ENCODE measurements around the gene IQCE. TPM values are rescaled to one million over a fixed set of nuclear protein-coding genes. Genes with fewer than 3 reads are reported as not detected.
A peak's percentile ranks its signal among the peaks of the same experiment; 100 is the strongest.

The IQCE gene
- total and polyA plus RNA-seq, 11 donors = 5.0 to 14.1 (median 10.3) TPM

- Histone ChIP-seq H3K27me3 (no peaks in the 10 kb centered on the region), H3K27ac (peak overlapping the region in 11 of 12 donors; percentile 64 to 95 (median 84)), H3K9me3 (no peaks in the 10 kb centered on the region), H3K4me3 (peak overlapping the region; percentile 70 to 98 (median 90)), H3K36me3 (peaks cover 0 to 6% (median 0%) of the 10 kb centered on the region in 9 donors), H3K4me1 (peaks cover 3 to 76% (median 63%) of the 10 kb centered on the region in 12 donors)
- TF ChIP-seq POLR2A (IDR thresholded peaks at IDR 0.05) (no peak), CTCF (IDR thresholded peaks at IDR 0.05) (no peak)
- intact Hi-C loops (cut with DNase I) = loop anchor here in 3 of 10 donors (5.0 kb wide), 2 partner anchors 76 to 111 kb away; partner anchors contain the start of genes BRAT1 (in 2 of the 3) and IQCE (in 2 of the 3)
- peak in 3 of 5 donors; percentile 25 to 73 (median 63) for DNase-seq
- peak in 2 of 4 donors; percentile 17 to 37 for ATAC-seq
- WGBS, 4 donors = 44 to 60% (median 47%) methylated on average over 13 to 22 of the region's 22 CpGs
Measured at GRCh38 chr7:2633538-2634266, 74.9 kb downstream of the IQCE start.

- no peak for ATAC-seq
- peaks cover 7 to 84% (median 70%) of the 10 kb centered on the region in 12 donors for H3K4me1 ChIP-seq
- intact Hi-C loops (cut with DNase I) = loop anchor here in 3 of 10 donors (5.0 kb wide), 2 partner anchors 77 to 112 kb away; partner anchors contain the start of genes BRAT1 (in 2 of the 3) and IQCE (in 2 of the 3)
- H3K36me3 ChIP-seq = peaks cover 0 to 6% (median 0%) of the 10 kb centered on the region in 9 donors
- DNase-seq = peak in 1 of 5 donors; percentile 65
- peak overlapping the region in 9 of 12 donors; percentile 70 to 95 (median 85) for H3K27ac ChIP-seq
- peak overlapping the region in 9 of 12 donors; percentile 79 to 98 (median 93) for H3K4me3 ChIP-seq
- no peak for TF ChIP-seq POLR2A (IDR thresholded peaks at IDR 0.05)
- TF ChIP-seq CTCF (IDR thresholded peaks at IDR 0.05) = no peak
- 87 to 89% (median 88%) methylated on average over 15 to 22 of the region's 22 CpGs for WGBS, 4 donors
- no peaks in the 10 kb centered on the region for H3K9me3 ChIP-seq
- no peaks in the 10 kb centered on the region for H3K27me3 ChIP-seq
Measured at GRCh38 chr7:2634267-2635145, 75.7 kb downstream of the IQCE start.

GRCh38 chr7:2635148-2635668 lies 76.4 kb downstream of the IQCE start:
- ATAC-seq = no peak
- WGBS, 4 donors = 88 to 97% (median 92%) methylated on average over 11 to 15 of the region's 15 CpGs
- Histone ChIP-seq H3K4me1 (peaks cover 7 to 90% (median 74%) of the 10 kb centered on the region in 12 donors), H3K27ac (peak overlapping the region in 6 of 12 donors; percentile 27 to 95 (median 47)), H3K4me3 (peak overlapping the region in 1 of 12 donors; percentile 87), H3K9me3 (no peaks in the 10 kb centered on the region), H3K27me3 (no peaks in the 10 kb centered on the region), H3K36me3 (peaks cover 0 to 6% (median 0%) of the 10 kb centered on the region in 9 donors)
- peak in 1 of 5 donors; percentile 53 for DNase-seq
- no peak for TF ChIP-seq CTCF (IDR thresholded peaks at IDR 0.05)
- TF ChIP-seq POLR2A (IDR thresholded peaks at IDR 0.05) = no peak
- intact Hi-C loops (cut with DNase I) = no loop called here
